GM15510 (cell line): ENCODE measurements around the gene NLRP4.

Experiments
- POLR2A ChIP-seq: IDR thresholded peaks from 3 replicates; pipeline ENCODE4 v1.6.1; 2011; ENCODE audit warnings: borderline replicate concordance; ENCODE audit not compliant: insufficient read length; ENCODE audit errors: extremely low read depth

The NLRP4 gene

GRCh38 chr19:55858401-55858800, 22.1 kb downstream of the NLRP4 start:
- TF ChIP-seq POLR2A = no peak

GRCh38 chr19:55858969-55859368, 22.6 kb downstream of the NLRP4 start:
- no peak for TF ChIP-seq POLR2A

GRCh38 chr19:55866521-55866920, 30.2 kb downstream of the NLRP4 start:
- TF ChIP-seq POLR2A = no peak

- TF ChIP-seq POLR2A = no peak
These were observed 30.8 kb downstream of the NLRP4 start for GRCh38 chr19:55867101-55867500.

- TF ChIP-seq POLR2A = no peak
These were observed 34.4 kb downstream of the NLRP4 start for GRCh38 chr19:55870736-55871135.

- TF ChIP-seq POLR2A = no peak
These were observed 40.9 kb downstream of the NLRP4 start for GRCh38 chr19:55877211-55877610.

GRCh38 chr19:55882626-55883025, 46.3 kb downstream of the NLRP4 start:
- no peak for TF ChIP-seq POLR2A

GRCh38 chr19:55898911-55899310, 62.6 kb downstream of the NLRP4 start:
- TF ChIP-seq POLR2A = no peak

- TF ChIP-seq POLR2A = no peak
These were observed 65.2 kb downstream of the NLRP4 start for GRCh38 chr19:55901369-55902079.

- no peak for TF ChIP-seq POLR2A
These were observed 65.9 kb downstream of the NLRP4 start for GRCh38 chr19:55902080-55902751.

GRCh38 chr19:55907286-55907685, 70.9 kb downstream of the NLRP4 start:
- no peak for TF ChIP-seq POLR2A

GRCh38 chr19:55907746-55908145, 71.4 kb downstream of the NLRP4 start:
- TF ChIP-seq POLR2A = no peak

GRCh38 chr19:55909801-55910200, 73.5 kb downstream of the NLRP4 start:
- no peak for TF ChIP-seq POLR2A

GRCh38 chr19:55912916-55913315, 76.6 kb downstream of the NLRP4 start:
- TF ChIP-seq POLR2A = no peak

GRCh38 chr19:55913643-55914268, 77.4 kb downstream of the NLRP4 start:
- TF ChIP-seq POLR2A = no peak

GRCh38 chr19:55923556-55923955, 87.2 kb downstream of the NLRP4 start:
- TF ChIP-seq POLR2A = no peak

- TF ChIP-seq POLR2A = no peak
These were observed 91.7 kb downstream of the NLRP4 start for GRCh38 chr19:55927991-55928390.

GRCh38 chr19:55930996-55931515, 94.7 kb downstream of the NLRP4 start:
- no peak for TF ChIP-seq POLR2A
